HepG2 (cell line): ENCODE results near the gene GSX1. TPM values are rescaled to one million over a fixed set of nuclear protein-coding genes. Genes with fewer than 3 reads are reported as not detected.

Experiments
- ETS1 ChIP-seq: sonication (generic); formaldehyde crosslinking; IDR thresholded peaks from 2 replicates; pipeline ENCODE4 v1.4.0; 2020; ENCODE audit warnings: missing genetic modification reagents
- HES4 ChIP-seq: sonication (generic); formaldehyde crosslinking; IDR thresholded peaks from 2 replicates; pipeline ENCODE4 v1.9.0; 2021; ENCODE audit warnings: mild to moderate bottlenecking, missing genetic modification reagents, borderline replicate concordance
- MED8 ChIP-seq: sonication (generic); formaldehyde crosslinking; IDR thresholded peaks from 2 replicates; pipeline ENCODE4 v1.8.1; 2023; ENCODE audit warnings: mild to moderate bottlenecking, missing genetic modification reagents; ENCODE audit not compliant: insufficient replicate concordance
- MYPOP ChIP-seq: sonication (generic); formaldehyde crosslinking; IDR thresholded peaks from 2 replicates; pipeline ENCODE4 v1.8.1; 2023; ENCODE audit warnings: mild to moderate bottlenecking, moderate library complexity, missing genetic modification reagents
- RBFOX2 ChIP-seq: fragments of 200-400 bp; formaldehyde crosslinking; IDR thresholded peaks from 2 replicates; pipeline ENCODE4 v1.6.1; 2017; ENCODE audit warnings: low read depth, mild to moderate bottlenecking, low read length
- RNF2 ChIP-seq: fragments of 450-650 bp; conservative IDR thresholded peaks from 2 replicates; pipeline ENCODE4 v1.6.1; 2016; ENCODE audit warnings: low read depth
- ZBTB2 ChIP-seq: sonication (generic); formaldehyde crosslinking; IDR thresholded peaks from 2 replicates; pipeline ENCODE4 v1.8.0; 2022; ENCODE audit warnings: low read depth, missing genetic modification reagents
- ZHX2 ChIP-seq, 2 experiments: sonication (generic) in 1 of 2; formaldehyde crosslinking in 1 of 2; IDR thresholded peaks; 2 replicates each; pipeline versions ENCODE4 v1.6.1 to v1.9.0; 2014 to 2022; ENCODE audit warnings: antibody characterized with exemption in 1 of 2, borderline replicate concordance in 1 of 2, inconsistent platforms in 1 of 2, low read depth in 1 of 2, missing genetic modification reagents in 1 of 2
- ZNF329 ChIP-seq: sonication (generic); formaldehyde crosslinking; IDR thresholded peaks from 2 replicates; pipeline ENCODE4 v1.9.0; 2021; ENCODE audit warnings: low read depth, mild to moderate bottlenecking, missing genetic modification reagents
- ZNF33A ChIP-seq: sonication (generic); formaldehyde crosslinking; IDR thresholded peaks from 2 replicates; pipeline ENCODE4 v1.5.1; 2020; ENCODE audit warnings: missing genetic modification reagents, mild to moderate bottlenecking, moderate library complexity, borderline replicate concordance
- ZNF44 ChIP-seq: sonication (generic); formaldehyde crosslinking; IDR thresholded peaks from 2 replicates; pipeline ENCODE4 v1.5.1; 2020; ENCODE audit warnings: mild to moderate bottlenecking, missing genetic modification reagents
- ZNF567 ChIP-seq: sonication (generic); formaldehyde crosslinking; IDR thresholded peaks from 2 replicates; pipeline ENCODE4 v1.8.1; 2023; ENCODE audit warnings: mild to moderate bottlenecking, missing genetic modification reagents, borderline replicate concordance
- ZNF766 ChIP-seq: sonication (generic); formaldehyde crosslinking; IDR thresholded peaks from 2 replicates; pipeline ENCODE4 v1.5.0; 2020; ENCODE audit warnings: missing genetic modification reagents, borderline replicate concordance
- ZNF780A ChIP-seq: sonication (generic); formaldehyde crosslinking; IDR thresholded peaks from 2 replicates; pipeline ENCODE4 v1.8.0; 2022; ENCODE audit warnings: mild to moderate bottlenecking, missing genetic modification reagents, moderate library complexity
- ZXDC ChIP-seq: sonication (generic); formaldehyde crosslinking; IDR thresholded peaks from 2 replicates; pipeline ENCODE4 v1.5.0; 2020; ENCODE audit warnings: mild to moderate bottlenecking, missing genetic modification reagents
- polyA plus RNA-seq, 8 experiments: library from polyadenylated mRNA; depleted of rRNA in 3 of 8; stranded (reverse) in 7 of 8; unstranded in 1 of 8; fragments of >200 nt; fragmentation: Illumina TruSeq in 4 of 8; extraction: Trizol in 4 of 8; gene quantifications; 2 replicates each; pipeline versions ENCODE4 v1.2.1 to v1.2.3, GENCODE V29; 2011 to 2016; ENCODE audit warnings: low read depth in 4 of 8, missing spikeins in 1 of 8, mixed read lengths in 1 of 8; ENCODE audit not compliant: insufficient read depth in 1 of 8
- total RNA-seq, 5 experiments: library from RNA; depleted of rRNA; stranded (reverse); fragments of >200 nt; fragmentation: Illumina TruSeq; extraction: Trizol; gene quantifications; 2 replicates each; pipeline ENCODE4 v1.2.3, GENCODE V29; 2016; ENCODE audit warnings: low read depth in 1 of 5

GSX1 gene
- total and polyA plus RNA-seq, 2 of the 13 experiments (the other 11 are each of a cell fraction or from before 2014, with no cell fraction given): not detected

- no peak for TF ChIP-seq ZHX2 (IDR thresholded peaks at IDR 0.05; ENCODE audit: low read depth)
- TF ChIP-seq ZHX2 (CRISPR knock-in tag; IDR thresholded peaks at IDR 0.05; ENCODE audit: borderline replicate concordance): no peak
- no peak for TF ChIP-seq HES4 (CRISPR knock-in tag)
- TF ChIP-seq ETS1 (CRISPR knock-in tag): no peak
- TF ChIP-seq MYPOP (CRISPR knock-in tag): no peak
- TF ChIP-seq RBFOX2: no peak
- TF ChIP-seq ZNF33A (CRISPR knock-in tag): no peak
- no peak for TF ChIP-seq RNF2
- TF ChIP-seq ZBTB2 (CRISPR knock-in tag): no peak
- no peak for TF ChIP-seq ZNF44 (CRISPR knock-in tag)
- TF ChIP-seq ZNF567 (CRISPR knock-in tag): no peak
- TF ChIP-seq ZNF766 (CRISPR knock-in tag): no peak
- TF ChIP-seq ZNF329 (CRISPR knock-in tag): no peak
- no peak for TF ChIP-seq MED8 (CRISPR knock-in tag)
- TF ChIP-seq ZXDC: no peak
- no peak for TF ChIP-seq ZNF780A (CRISPR knock-in tag)
Measured at GRCh38 chr13:27792393-27793218, at the start of gene GSX1 (continued).
